Measurements from ENCODE around the gene RPL21. TPM values are rescaled to one million over a fixed set of nuclear protein-coding genes. Genes with fewer than 3 reads are reported as not detected.
A peak's percentile ranks its signal among the peaks of the same experiment; 100 is the strongest.

The RPL21 gene
- total and polyA plus RNA-seq, 2 donors (not counting 1 experiment from before 2014, with no cell fraction given) = 1,937 to 2,245 TPM

DNA sequence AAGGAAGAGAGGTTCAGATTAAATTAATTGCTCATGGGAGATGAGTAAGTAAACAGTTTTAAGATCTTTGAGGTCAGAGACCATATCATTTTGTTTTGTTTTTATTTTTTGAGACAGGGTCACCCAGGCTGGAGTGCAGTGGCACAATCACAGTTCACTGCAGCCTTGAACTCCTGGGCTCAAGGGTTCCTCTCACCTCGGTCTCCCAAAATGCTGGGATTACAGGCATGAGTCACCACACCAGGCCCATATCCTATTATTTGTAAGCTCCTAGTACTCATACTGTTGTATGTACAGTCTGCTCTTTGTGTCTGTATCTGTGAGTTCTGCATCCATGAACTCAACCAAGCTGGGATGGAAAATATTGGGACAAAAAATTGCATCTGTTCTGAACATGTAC is 13.3 kb downstream of the RPL21 start:
- ChIA-PET CTCF (interaction anchor here (1.2 kb wide), 1 partner anchor 97 kb away, joined by 3 read pairs; no protein-coding TSS in a partner anchor), POLR2A (no interaction called here)
- no peak overlapping the region for H3K4me3 Mint-ChIP-seq
- Histone ChIP-seq H3K4me2 (replicated peaks; ENCODE audit: low read depth, low read length, poor library complexity, severe bottlenecking) (no peak overlapping the region), H3K27me3 (replicated peaks in 1 of 4; ENCODE audit: control extremely low read depth in 1 of 4, control insufficient read depth in 3 of 4, insufficient read depth in 4 of 4, low read length in 3 of 4) (no peaks in the 10 kb centered on the region), H3K4me3 (ENCODE audit: control extremely low read depth in 1 of 5, extremely low read depth in 1 of 5, insufficient read depth in 1 of 5, low read depth in 2 of 5, low read length in 4 of 5) (no peak overlapping the region), H2AFZ (ENCODE audit: insufficient read depth, low read depth, low read length, poor library complexity, severe bottlenecking) (no peak overlapping the region), H3K27ac (ENCODE audit: low read length in 2 of 2) (no peak overlapping the region), H3K36me3 (replicated peaks in 1 of 2; ENCODE audit: control extremely low read depth in 1 of 2, control insufficient read depth in 1 of 2, extremely low read depth in 1 of 2, insufficient read depth in 2 of 2, low read length in 1 of 2) (peaks cover 0 to 4% of the 10 kb centered on the region in 2 experiments), H3K79me2 (ENCODE audit: control insufficient read depth, insufficient read depth, low read length) (peaks cover 23% of the 10 kb centered on the region), H3K9me3 (ENCODE audit: control extremely low read depth in 1 of 3, control insufficient read depth in 2 of 3, insufficient read depth in 1 of 3, low read length in 2 of 3) (no peaks in the 10 kb centered on the region), H4K20me1 (ENCODE audit: control insufficient read depth, insufficient read depth, low read length, poor library complexity, severe bottlenecking) (no peaks in the 10 kb centered on the region), H3K9ac (ENCODE audit: low read length) (no peak overlapping the region), H3K4me1 (ENCODE audit: control insufficient read depth in 2 of 2, insufficient read depth in 2 of 2, low read length in 2 of 2) (peaks cover 18 to 24% of the 10 kb centered on the region in 2 donors)
- TF ChIP-seq, protein P1, sequence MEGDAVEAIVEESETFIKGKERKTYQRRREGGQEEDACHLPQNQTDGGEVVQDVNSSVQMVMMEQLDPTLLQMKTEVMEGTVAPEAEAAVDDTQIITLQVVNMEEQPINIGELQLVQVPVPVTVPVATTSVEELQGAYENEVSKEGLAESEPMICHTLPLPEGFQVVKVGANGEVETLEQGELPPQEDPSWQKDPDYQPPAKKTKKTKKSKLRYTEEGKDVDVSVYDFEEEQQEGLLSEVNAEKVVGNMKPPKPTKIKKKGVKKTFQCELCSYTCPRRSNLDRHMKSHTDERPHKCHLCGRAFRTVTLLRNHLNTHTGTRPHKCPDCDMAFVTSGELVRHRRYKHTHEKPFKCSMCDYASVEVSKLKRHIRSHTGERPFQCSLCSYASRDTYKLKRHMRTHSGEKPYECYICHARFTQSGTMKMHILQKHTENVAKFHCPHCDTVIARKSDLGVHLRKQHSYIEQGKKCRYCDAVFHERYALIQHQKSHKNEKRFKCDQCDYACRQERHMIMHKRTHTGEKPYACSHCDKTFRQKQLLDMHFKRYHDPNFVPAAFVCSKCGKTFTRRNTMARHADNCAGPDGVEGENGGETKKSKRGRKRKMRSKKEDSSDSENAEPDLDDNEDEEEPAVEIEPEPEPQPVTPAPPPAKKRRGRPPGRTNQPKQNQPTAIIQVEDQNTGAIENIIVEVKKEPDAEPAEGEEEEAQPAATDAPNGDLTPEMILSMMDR (IDR thresholded peaks at IDR 0.05) = no peak
- no peak for TF ChIP-seq EZH2 (IDR thresholded peaks at IDR 0.05; ENCODE audit: borderline replicate concordance, insufficient read depth, low read depth, low read length, poor library complexity, severe bottlenecking)
- H3K27ac Mint-ChIP-seq = peak overlapping the region; percentile 22
- peaks cover 58% of the 10 kb centered on the region for H3K4me1 Mint-ChIP-seq
- intact Hi-C loops (cut with micrococcal nuclease) = loop anchor here (10.0 kb wide), 1 partner anchor 780 kb away; no protein-coding TSS in a partner anchor
- DNase-seq (no peak), ATAC-seq (ENCODE audit: low read depth) (no peak)
- no peaks in the 10 kb centered on the region for H3K27me3 Mint-ChIP-seq
- H3K9me3 Mint-ChIP-seq (ENCODE audit: insufficient read depth) = no peaks in the 10 kb centered on the region
- WGBS (ENCODE audit: insufficient coverage) = no CpG with 5 or more reads among the region's 1 CpG

DNA sequence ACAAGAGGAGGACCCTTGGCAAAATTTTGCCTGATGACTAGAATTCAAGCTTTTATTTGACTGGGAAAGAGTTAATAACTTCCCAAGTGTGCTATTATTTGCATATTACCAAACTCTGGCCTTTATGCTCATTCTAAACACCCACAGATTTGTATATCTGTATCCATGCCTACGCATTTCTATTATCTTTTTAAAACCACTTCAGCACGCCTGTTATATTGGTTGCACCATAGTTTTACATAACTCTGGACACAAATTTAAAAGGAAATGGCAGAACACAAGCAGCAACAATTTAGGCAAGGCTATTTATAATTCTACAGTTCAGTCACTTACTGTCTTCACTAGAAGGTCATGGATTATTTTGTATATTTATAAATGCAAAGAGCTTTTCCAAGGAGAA is 15.6 kb downstream of the RPL21 start:
- Histone ChIP-seq H3K4me3 (ENCODE audit: control extremely low read depth in 1 of 5, extremely low read depth in 1 of 5, insufficient read depth in 1 of 5, low read depth in 2 of 5, low read length in 4 of 5) (no peak overlapping the region), H3K27ac (ENCODE audit: low read length in 2 of 2) (no peak overlapping the region), H2AFZ (ENCODE audit: insufficient read depth, low read depth, low read length, poor library complexity, severe bottlenecking) (no peak overlapping the region), H3K4me2 (replicated peaks; ENCODE audit: low read depth, low read length, poor library complexity, severe bottlenecking) (no peak overlapping the region), H4K20me1 (ENCODE audit: control insufficient read depth, insufficient read depth, low read length, poor library complexity, severe bottlenecking) (no peaks in the 10 kb centered on the region), H3K9ac (ENCODE audit: low read length) (no peak overlapping the region), H3K27me3 (replicated peaks in 1 of 4; ENCODE audit: control extremely low read depth in 1 of 4, control insufficient read depth in 3 of 4, insufficient read depth in 4 of 4, low read length in 3 of 4) (peaks cover 0 to 5% (median 2%) of the 10 kb centered on the region in 4 experiments), H3K4me1 (ENCODE audit: control insufficient read depth in 2 of 2, insufficient read depth in 2 of 2, low read length in 2 of 2) (peaks cover 6 to 18% of the 10 kb centered on the region in 2 donors), H3K9me3 (ENCODE audit: control extremely low read depth in 1 of 3, control insufficient read depth in 2 of 3, insufficient read depth in 1 of 3, low read length in 2 of 3) (no peaks in the 10 kb centered on the region), H3K36me3 (replicated peaks in 1 of 2; ENCODE audit: control extremely low read depth in 1 of 2, control insufficient read depth in 1 of 2, extremely low read depth in 1 of 2, insufficient read depth in 2 of 2, low read length in 1 of 2) (no peaks in the 10 kb centered on the region), H3K79me2 (ENCODE audit: control insufficient read depth, insufficient read depth, low read length) (peaks cover 26% of the 10 kb centered on the region)
- H3K4me3 Mint-ChIP-seq = no peak overlapping the region
- H3K27ac Mint-ChIP-seq = no peak overlapping the region
- H3K9me3 Mint-ChIP-seq (ENCODE audit: insufficient read depth) = no peaks in the 10 kb centered on the region
- WGBS (ENCODE audit: insufficient coverage) = 65% methylated on average over 2 of the region's 2 CpGs
- DNase-seq (no peak), ATAC-seq (ENCODE audit: low read depth) (no peak)
- intact Hi-C loops (cut with micrococcal nuclease) = loop anchor here (10.0 kb wide), 1 partner anchor 778 kb away; no protein-coding TSS in a partner anchor
- no peak for TF ChIP-seq EZH2 (IDR thresholded peaks at IDR 0.05; ENCODE audit: borderline replicate concordance, insufficient read depth, low read depth, low read length, poor library complexity, severe bottlenecking)
- TF ChIP-seq, protein P1 (IDR thresholded peaks at IDR 0.05) = no peak
- CTCF ChIA-PET = interaction anchor here (1.0 kb wide), 1 partner anchor 92 kb away, joined by 3 read pairs; no protein-coding TSS in a partner anchor
- POLR2A ChIA-PET = no interaction called here
- no peaks in the 10 kb centered on the region for H3K27me3 Mint-ChIP-seq
- H3K4me1 Mint-ChIP-seq = peaks cover 48% of the 10 kb centered on the region
